Smooth muscle cell of the pulmonary artery (primary cell): ENCODE measurements around the gene KANSL1L. TPM values are rescaled to one million over a fixed set of nuclear protein-coding genes. Genes with fewer than 3 reads are reported as not detected.

Source experiments
- total RNA-seq: library from RNA; depleted of rRNA; stranded (reverse); fragments of >200 nt; gene quantifications from 2 replicates; pipeline ENCODE4 v1.2.3, GENCODE V29; 2014

Gene KANSL1L
- 20.2 and 20.5 TPM in 2 replicates for total RNA-seq

GRCh38 chr2:210171309-210172218 lies at the start of gene KANSL1L:
KANSL1L (minus strand) TSS chr2:210171409; CDS start chr2:210154582, 16,827 bp downstream.

GRCh38 chr2:210002158-210003157 lies 168.8 kb downstream of the KANSL1L start, which contains the start of gene RPE:
RPE (plus strand) TSS chr2:210002638; CDS start chr2:210002662, 24 bp downstream.

Other genes starting within 250 kb of the KANSL1L start
- gene RPE, start 168.8 kb downstream of the KANSL1L start, total RNA-seq = 88.4 and 110 TPM in 2 replicates
- 0.33 and 1.7 TPM in 2 replicates for gene ACADL, start 54.0 kb upstream of the KANSL1L start, total RNA-seq
- gene MYL1, start 143.8 kb upstream of the KANSL1L start, total RNA-seq = not detected in 2 replicates